ENCODE measurements around the gene MYH9.
"Not testable (repeated sequence)": the region's sequence is repeated elsewhere in the genome, so short reads cannot be mapped to it uniquely, and the experiment has no call there.

MYH9 gene

GRCh38 chr22:36253523-36254490 is 134.0 kb downstream of the MYH9 start:
- H3K4me1 Mint-ChIP-seq (ENCODE audit: low read depth) = peaks cover 50% of the 10 kb centered on the region
- H3K4me3 Mint-ChIP-seq = peak overlapping the region; percentile 96
- no peaks in the 10 kb centered on the region for H3K27me3 Mint-ChIP-seq (ENCODE audit: low read depth)
- peak; percentile 46 for DNase-seq (ENCODE audit: low spot score)
- H3K36me3 Mint-ChIP-seq (ENCODE audit: low read depth) = peaks cover 24% of the 10 kb centered on the region
- H3K9me3 Mint-ChIP-seq = peaks cover 5% of the 10 kb centered on the region
- peak overlapping the region; percentile 91 for H3K27ac Mint-ChIP-seq

DNA sequence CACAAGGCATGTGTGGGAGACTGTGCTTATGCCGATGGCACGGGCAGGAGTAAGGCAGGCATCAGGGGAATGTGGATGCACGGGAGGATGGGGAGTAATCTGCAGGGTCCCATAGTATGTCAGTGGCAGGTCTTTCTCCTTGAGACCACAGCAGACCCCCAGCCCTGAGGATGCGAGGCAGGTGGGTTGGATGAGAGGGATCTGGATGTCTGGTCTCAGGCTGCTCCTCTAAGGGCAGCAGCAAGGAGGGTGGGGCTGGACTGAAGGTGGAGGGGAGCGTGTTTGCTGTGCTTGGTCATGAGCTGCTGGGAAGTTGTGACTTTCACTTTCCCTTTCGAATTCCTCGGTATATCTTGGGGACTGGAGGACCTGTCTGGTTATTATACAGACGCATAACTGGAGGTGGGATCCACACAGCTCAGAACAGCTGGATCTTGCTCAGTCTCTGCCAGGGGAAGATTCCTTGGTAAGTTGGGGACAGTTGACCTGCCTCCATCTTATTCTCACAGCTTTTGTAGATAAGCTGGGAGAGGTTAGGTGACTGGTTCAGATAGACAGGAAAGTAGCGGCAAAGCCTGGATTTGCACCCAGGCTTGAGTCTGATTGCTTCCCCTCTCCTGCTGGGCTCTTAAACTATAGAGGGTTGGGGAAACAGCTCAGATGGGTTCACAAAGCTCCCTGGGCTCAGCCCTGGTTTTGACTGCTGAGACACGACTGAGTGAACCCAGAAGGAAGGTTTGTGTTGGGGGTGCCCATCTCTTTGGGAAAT is 134.8 kb downstream of the MYH9 start, which contains the start of gene APOL1:
Gene APOL1 (plus strand): TSS at position 380 of the 769 bp plus-strand sequence. CDS start 1,823 bp downstream, outside the sequence.
- Mint-ChIP-seq H3K9me3 (peaks cover 13% of the 10 kb centered on the region), H3K27ac (peak within 1 kb of the TSS; percentile 91), H3K4me3 (peak within 1 kb of the TSS; percentile 96), H3K4me1 (ENCODE audit: low read depth) (peaks cover 41% of the 10 kb centered on the region), H3K36me3 (ENCODE audit: low read depth) (peaks cover 16% of the 10 kb centered on the region), H3K27me3 (ENCODE audit: low read depth) (no peaks in the 10 kb centered on the region)
- peak; percentile 51 for DNase-seq (ENCODE audit: low spot score)

DNA sequence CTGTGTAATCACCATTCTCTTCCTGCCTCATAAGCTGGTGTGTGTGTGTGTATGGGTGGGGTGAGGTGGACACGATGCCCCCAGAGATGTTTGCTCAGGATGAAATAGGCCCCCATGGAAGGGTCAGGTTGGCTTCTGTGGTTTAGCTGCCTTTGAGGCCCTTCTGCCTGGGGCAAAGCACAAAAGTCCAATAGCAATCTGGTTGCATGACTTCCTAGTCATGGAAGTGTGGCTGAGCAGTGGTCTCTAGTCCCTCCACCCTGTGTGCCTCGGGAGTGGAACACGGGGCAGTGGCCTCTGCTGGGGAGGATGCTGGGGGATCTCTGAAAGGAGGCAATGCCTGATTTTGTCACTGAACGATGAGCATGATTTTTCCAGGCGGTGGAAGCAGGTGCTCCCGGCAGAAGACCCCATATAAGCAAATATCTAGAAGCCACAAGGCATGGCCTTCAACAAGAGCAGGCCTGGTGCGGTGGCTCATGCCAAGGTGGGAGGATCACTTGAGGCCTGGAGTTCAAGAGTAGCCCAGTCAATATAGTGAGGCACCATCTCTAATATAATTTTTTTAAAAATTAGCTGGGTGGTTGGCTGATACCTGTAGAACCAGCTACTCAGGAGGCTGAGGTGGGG is 135.7 kb downstream of the MYH9 start:
- Mint-ChIP-seq H3K9me3 (peaks cover 17% of the 10 kb centered on the region), H3K4me3 (peak overlapping the region; percentile 96), H3K36me3 (ENCODE audit: low read depth) (peaks cover 13% of the 10 kb centered on the region), H3K4me1 (ENCODE audit: low read depth) (peaks cover 36% of the 10 kb centered on the region), H3K27ac (peak overlapping the region; percentile 91)
- DNase-seq (ENCODE audit: low spot score); H3K27me3 Mint-ChIP-seq (ENCODE audit: low read depth): not testable (repeated sequence)

- H3K36me3 Mint-ChIP-seq (ENCODE audit: low read depth); DNase-seq (ENCODE audit: low spot score); H3K4me3 Mint-ChIP-seq; H3K27me3 Mint-ChIP-seq (ENCODE audit: low read depth); H3K27ac Mint-ChIP-seq: not testable (repeated sequence)
- Mint-ChIP-seq H3K9me3 (peaks cover 17% of the 10 kb centered on the region), H3K4me1 (ENCODE audit: low read depth) (peaks cover 22% of the 10 kb centered on the region)
Measured at GRCh38 chr22:36250292-36250960, 137.3 kb downstream of the MYH9 start.

- Mint-ChIP-seq H3K4me3 (no peak overlapping the region), H3K27me3 (ENCODE audit: low read depth) (no peaks in the 10 kb centered on the region), H3K27ac (no peak overlapping the region), H3K4me1 (ENCODE audit: low read depth) (peaks cover 17% of the 10 kb centered on the region), H3K36me3 (ENCODE audit: low read depth) (peaks cover 7% of the 10 kb centered on the region), H3K9me3 (peaks cover 17% of the 10 kb centered on the region)
- no peak for DNase-seq (ENCODE audit: low spot score)
Measured at GRCh38 chr22:36249160-36249559, 138.6 kb downstream of the MYH9 start.

- H3K27ac Mint-ChIP-seq = no peak overlapping the region
- H3K36me3 Mint-ChIP-seq (ENCODE audit: low read depth) = no peaks in the 10 kb centered on the region
- peaks cover 2% of the 10 kb centered on the region for H3K27me3 Mint-ChIP-seq (ENCODE audit: low read depth)
- peaks cover 11% of the 10 kb centered on the region for H3K4me1 Mint-ChIP-seq (ENCODE audit: low read depth)
- DNase-seq (ENCODE audit: low spot score) = no peak
- H3K4me3 Mint-ChIP-seq = no peak overlapping the region
- H3K9me3 Mint-ChIP-seq = peaks cover 24% of the 10 kb centered on the region
Measured at GRCh38 chr22:36247955-36248354, 139.8 kb downstream of the MYH9 start.

DNA sequence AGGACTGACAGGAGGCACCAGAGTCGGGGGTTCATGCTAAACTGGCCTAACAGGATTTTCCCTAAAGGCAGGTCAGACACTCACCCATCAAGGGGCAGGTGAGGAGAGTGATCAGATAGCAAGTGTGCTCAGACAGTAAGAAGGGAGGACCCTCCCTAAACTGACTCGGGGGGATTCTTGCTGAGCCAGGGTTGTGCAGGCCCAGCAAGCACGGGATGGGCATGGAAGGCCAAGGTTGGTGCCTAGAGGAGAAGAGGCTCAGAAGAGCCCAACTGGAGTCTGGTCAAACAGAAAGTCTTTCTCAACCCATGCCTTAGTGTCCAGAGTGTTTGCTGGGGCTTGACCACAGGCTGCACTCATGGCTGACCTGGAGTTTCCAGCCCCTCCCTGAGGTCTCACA is 141.0 kb downstream of the MYH9 start:
- Mint-ChIP-seq H3K4me1 (ENCODE audit: low read depth) (peaks cover 3% of the 10 kb centered on the region), H3K36me3 (ENCODE audit: low read depth) (peaks cover 2% of the 10 kb centered on the region), H3K4me3 (no peak overlapping the region), H3K9me3 (peaks cover 31% of the 10 kb centered on the region), H3K27me3 (ENCODE audit: low read depth) (peaks cover 2% of the 10 kb centered on the region), H3K27ac (no peak overlapping the region)
- DNase-seq (ENCODE audit: low spot score) = no peak

DNA sequence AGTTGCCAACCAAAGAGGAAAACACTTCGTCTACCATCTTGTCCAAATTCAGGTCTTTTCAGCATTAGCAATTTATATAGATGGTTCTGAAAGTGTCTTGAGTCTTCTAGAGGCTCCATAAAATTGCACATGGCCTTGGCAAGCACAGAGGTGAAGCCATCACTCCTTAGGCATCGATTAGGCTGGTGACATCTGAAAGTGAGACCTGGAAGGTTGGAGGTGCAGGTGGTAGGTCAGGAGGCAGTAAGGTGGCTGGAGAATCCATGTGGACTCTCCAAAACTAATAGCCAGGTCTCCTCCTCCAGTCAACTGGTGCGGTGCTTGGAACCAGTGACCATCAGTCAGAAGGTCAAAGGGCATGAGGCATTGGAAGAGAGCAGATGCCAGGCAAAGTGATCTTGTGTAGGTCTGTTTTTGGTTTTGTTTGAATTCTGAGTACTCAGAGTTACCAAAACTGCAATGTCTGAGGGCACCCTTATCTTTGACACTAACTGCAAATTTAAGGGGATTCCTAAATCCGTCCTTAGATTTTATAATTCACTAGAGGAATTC is 141.9 kb downstream of the MYH9 start:
- Mint-ChIP-seq H3K4me1 (ENCODE audit: low read depth) (no peaks in the 10 kb centered on the region), H3K27me3 (ENCODE audit: low read depth) (peaks cover 2% of the 10 kb centered on the region), H3K4me3 (no peak overlapping the region), H3K9me3 (peaks cover 31% of the 10 kb centered on the region), H3K27ac (no peak overlapping the region), H3K36me3 (ENCODE audit: low read depth) (peaks cover 2% of the 10 kb centered on the region)
- DNase-seq (ENCODE audit: low spot score) = no peak

- DNase-seq (ENCODE audit: low spot score) = no peak
- Mint-ChIP-seq H3K4me3 (no peak overlapping the region), H3K27ac (no peak overlapping the region), H3K9me3 (peaks cover 31% of the 10 kb centered on the region), H3K36me3 (ENCODE audit: low read depth) (peaks cover 2% of the 10 kb centered on the region), H3K27me3 (ENCODE audit: low read depth) (peaks cover 2% of the 10 kb centered on the region), H3K4me1 (ENCODE audit: low read depth) (peaks cover 3% of the 10 kb centered on the region)
Measured at GRCh38 chr22:36244522-36245391, 143.0 kb downstream of the MYH9 start.

- no peak for DNase-seq (ENCODE audit: low spot score)
- peaks cover 2% of the 10 kb centered on the region for H3K27me3 Mint-ChIP-seq (ENCODE audit: low read depth)
- H3K4me1 Mint-ChIP-seq (ENCODE audit: low read depth) = peaks cover 7% of the 10 kb centered on the region
- no peak overlapping the region for H3K4me3 Mint-ChIP-seq
- H3K36me3 Mint-ChIP-seq (ENCODE audit: low read depth) = peaks cover 7% of the 10 kb centered on the region
- H3K27ac Mint-ChIP-seq = no peak overlapping the region
- peaks cover 28% of the 10 kb centered on the region for H3K9me3 Mint-ChIP-seq
Measured at GRCh38 chr22:36243986-36244385, 143.8 kb downstream of the MYH9 start.

DNA sequence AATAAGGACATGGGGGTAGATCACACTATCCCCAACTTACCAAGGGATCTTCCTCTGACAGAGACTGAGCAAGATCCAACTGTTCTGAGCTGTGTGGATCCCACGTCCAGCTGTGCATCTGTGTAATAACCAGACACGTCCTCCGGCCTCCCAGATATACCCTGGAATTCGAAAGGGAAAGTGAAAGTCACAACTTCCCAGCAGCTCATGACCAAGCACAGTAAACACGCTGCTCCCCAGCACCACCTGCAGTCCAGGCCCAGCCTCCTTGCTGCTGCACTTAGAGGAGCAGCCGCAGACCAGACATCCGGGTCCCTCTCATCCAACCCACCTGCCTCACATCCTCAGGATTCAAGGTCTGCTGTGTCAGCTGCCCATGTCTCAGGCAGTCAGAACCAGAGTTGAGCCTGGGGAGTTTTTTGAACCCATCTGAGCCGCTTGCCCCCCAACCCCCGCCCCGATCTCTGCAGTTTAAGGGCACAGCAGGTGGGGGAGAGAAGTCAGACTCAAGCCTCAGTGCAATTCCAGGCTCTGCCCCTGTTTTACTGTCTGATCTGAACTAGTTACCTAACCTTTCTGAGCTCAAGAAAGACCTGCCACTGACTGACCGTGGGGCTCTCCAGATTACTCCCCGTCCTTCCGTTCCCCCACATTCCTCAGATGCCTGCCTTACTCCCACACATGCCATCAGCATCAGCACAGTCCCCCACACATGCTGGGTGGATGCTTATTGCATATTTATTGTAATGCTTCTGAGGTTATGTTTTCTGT is 148.2 kb downstream of the MYH9 start, which contains the start of gene APOL2:
Gene APOL2 (minus strand): TSS at position 127 of the 771 bp plus-strand sequence. CDS start 6,365 bp downstream, outside the sequence.
- peak within 1 kb of the TSS; percentile 90 for H3K27ac Mint-ChIP-seq
- H3K4me3 Mint-ChIP-seq = peak within 1 kb of the TSS; percentile 93
- peaks cover 38% of the 10 kb centered on the region for H3K4me1 Mint-ChIP-seq (ENCODE audit: low read depth)
- H3K9me3 Mint-ChIP-seq = peaks cover 20% of the 10 kb centered on the region
- H3K36me3 Mint-ChIP-seq (ENCODE audit: low read depth) = peaks cover 46% of the 10 kb centered on the region
- H3K27me3 Mint-ChIP-seq (ENCODE audit: low read depth) = peaks cover 2% of the 10 kb centered on the region
- peak; percentile 87 for DNase-seq (ENCODE audit: low spot score)

DNA sequence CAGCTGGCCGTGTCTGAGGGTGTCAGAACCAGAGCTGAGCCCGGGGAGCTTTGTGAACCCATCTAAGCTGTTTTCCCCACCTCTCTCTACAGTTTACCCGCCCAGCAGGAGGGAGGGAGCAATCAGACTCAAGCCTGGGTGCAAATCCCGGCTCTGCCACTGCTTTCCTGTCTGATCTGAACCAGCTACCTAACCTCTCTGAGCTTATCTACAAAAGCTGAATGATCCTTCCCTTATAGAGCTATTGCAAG is 148.7 kb downstream of the MYH9 start:
- peak overlapping the region; percentile 90 for H3K27ac Mint-ChIP-seq
- peaks cover 2% of the 10 kb centered on the region for H3K27me3 Mint-ChIP-seq (ENCODE audit: low read depth)
- peaks cover 51% of the 10 kb centered on the region for H3K36me3 Mint-ChIP-seq (ENCODE audit: low read depth)
- H3K4me3 Mint-ChIP-seq = peak overlapping the region; percentile 93
- DNase-seq (ENCODE audit: low spot score) = no peak
- peaks cover 20% of the 10 kb centered on the region for H3K9me3 Mint-ChIP-seq
- peaks cover 42% of the 10 kb centered on the region for H3K4me1 Mint-ChIP-seq (ENCODE audit: low read depth)

All from T-helper 2 cell treated with Interferon-gamma antibody and Interleukin-4, amounts not matched to agents 5 μg/mL and 100 μg/mL, for 36 hours (primary cell).